Cerebellar cortex (tissue), 1 donor: ENCODE data around the gene CEP85.

Experiments
- DNase-seq: peaks from one replicate; pipeline ENCODE4 v3.0.0-alpha.2; 2015; ENCODE audit warnings: low spot score

CEP85 gene

GRCh38 chr1:26278303-26278702 is 44.3 kb downstream of the CEP85 start:
- no peak for DNase-seq

- no peak for DNase-seq
Measured at GRCh38 chr1:26278724-26279455, 44.9 kb downstream of the CEP85 start.

- peak; percentile 77 for DNase-seq
Measured at GRCh38 chr1:26279456-26280332, 45.7 kb downstream of the CEP85 start, which contains the start of gene SH3BGRL3. Gene SH3BGRL3 (plus strand): TSS chr1:26280086. CDS start chr1:26280156, 70 bp downstream.

- no peak for DNase-seq
Measured at GRCh38 chr1:26280333-26281042, 46.5 kb downstream of the CEP85 start.

- DNase-seq: no peak
Measured at GRCh38 chr1:26281091-26281958, 47.3 kb downstream of the CEP85 start.

- DNase-seq: no peak
Measured at GRCh38 chr1:26281971-26282370, 48.0 kb downstream of the CEP85 start.

DNA sequence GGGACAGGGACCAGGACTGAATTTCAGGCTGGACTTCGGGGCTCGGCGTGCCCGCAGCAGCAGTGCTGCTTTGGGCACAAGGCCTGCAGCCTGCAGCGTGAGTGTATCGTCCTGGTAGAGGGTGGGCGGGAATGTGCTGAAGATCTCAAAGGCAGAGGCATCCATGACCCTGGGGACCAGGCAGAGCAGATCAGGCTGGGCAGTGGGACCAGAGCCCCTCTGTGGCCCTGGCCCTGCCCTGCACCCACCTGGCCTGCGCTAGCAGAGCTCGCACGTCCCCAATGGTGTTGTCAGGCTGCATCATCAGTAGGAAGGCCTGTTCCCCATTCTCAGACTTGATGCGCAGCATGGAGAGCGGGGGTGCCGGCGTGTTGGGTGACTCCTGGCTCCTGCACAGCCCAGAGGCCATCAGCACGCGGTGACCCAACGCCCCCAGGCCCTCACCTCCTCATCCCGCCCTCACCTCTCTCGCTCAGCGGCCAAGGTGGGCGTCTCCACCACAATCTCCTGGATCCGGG is 48.5 kb downstream of the CEP85 start:
- DNase-seq: no peak

DNA sequence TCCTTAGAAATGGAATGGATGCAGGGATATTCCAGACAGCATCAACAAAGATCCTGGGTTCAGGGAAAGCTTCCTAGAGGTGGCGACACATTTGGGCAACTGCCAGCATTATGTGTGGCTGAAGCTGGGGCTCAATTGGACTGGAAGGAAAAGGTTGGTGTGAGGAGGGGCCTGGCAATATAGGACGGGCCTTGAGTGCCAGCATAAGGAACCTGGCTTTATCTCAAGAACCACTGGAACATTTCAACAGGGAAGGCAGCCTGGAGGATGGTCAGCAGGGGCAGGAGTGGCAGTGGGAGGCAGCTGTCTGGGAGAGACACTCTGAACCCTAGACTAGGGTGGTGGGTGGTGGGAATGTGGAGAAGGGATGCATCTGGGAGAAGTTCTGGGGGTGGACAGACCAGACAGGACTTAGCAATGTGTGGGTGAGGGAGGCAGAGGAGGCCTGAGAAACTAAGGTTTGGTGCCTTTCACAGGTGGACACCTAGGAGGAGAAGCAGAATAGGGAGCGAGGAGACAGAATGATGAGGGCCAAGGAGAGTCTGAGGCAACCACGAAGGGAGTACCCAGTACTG is 49.4 kb downstream of the CEP85 start:
- no peak for DNase-seq

- DNase-seq: no peak
Measured at GRCh38 chr1:26283871-26284596, 50.0 kb downstream of the CEP85 start.

- DNase-seq: peak; percentile 44
Measured at GRCh38 chr1:26284597-26285347, 50.8 kb downstream of the CEP85 start.

GRCh38 chr1:26285366-26286063 is 51.5 kb downstream of the CEP85 start:
- DNase-seq: peak; percentile 29

DNA sequence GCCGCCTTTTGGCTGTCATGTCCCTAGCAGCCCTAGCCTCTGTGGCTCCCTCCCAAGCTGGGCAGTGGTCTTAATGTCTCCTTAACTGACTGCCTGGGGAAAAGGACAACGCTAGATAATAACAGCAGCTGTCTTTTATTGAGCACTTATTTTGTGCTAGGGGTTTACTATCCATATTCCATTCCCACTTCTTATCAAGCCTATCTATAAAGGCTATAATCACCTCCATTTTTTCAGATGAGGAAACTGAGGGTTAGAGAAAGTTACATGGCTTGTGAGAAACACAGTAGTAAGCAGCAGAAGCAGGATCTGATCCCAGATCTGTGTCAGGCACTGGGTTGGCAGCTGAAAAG is 52.0 kb downstream of the CEP85 start:
- DNase-seq: no peak

- DNase-seq: no peak
Measured at GRCh38 chr1:26287033-26287711, 53.2 kb downstream of the CEP85 start.

DNA sequence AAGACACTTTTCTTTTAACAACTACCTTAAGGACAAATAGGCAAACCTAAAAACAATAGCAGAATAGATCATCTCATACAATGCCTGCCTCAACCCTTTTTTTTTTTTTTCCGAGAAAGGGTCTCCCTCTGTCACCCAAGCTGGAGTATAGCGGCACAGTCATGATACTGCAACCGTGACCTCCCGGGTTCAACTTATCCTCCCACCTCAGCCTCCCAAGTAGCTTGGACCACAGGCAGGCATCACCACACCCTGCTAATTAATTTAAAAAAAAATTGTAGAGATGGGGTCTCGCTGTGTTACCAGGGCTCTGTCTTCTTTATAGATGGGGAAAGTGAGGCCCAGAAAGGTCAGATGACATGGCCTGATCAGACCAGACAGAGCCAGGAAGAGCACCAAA is 53.8 kb downstream of the CEP85 start:
- DNase-seq: no peak

GRCh38 chr1:26288311-26288941 is 54.4 kb downstream of the CEP85 start:
- no peak for DNase-seq

DNA sequence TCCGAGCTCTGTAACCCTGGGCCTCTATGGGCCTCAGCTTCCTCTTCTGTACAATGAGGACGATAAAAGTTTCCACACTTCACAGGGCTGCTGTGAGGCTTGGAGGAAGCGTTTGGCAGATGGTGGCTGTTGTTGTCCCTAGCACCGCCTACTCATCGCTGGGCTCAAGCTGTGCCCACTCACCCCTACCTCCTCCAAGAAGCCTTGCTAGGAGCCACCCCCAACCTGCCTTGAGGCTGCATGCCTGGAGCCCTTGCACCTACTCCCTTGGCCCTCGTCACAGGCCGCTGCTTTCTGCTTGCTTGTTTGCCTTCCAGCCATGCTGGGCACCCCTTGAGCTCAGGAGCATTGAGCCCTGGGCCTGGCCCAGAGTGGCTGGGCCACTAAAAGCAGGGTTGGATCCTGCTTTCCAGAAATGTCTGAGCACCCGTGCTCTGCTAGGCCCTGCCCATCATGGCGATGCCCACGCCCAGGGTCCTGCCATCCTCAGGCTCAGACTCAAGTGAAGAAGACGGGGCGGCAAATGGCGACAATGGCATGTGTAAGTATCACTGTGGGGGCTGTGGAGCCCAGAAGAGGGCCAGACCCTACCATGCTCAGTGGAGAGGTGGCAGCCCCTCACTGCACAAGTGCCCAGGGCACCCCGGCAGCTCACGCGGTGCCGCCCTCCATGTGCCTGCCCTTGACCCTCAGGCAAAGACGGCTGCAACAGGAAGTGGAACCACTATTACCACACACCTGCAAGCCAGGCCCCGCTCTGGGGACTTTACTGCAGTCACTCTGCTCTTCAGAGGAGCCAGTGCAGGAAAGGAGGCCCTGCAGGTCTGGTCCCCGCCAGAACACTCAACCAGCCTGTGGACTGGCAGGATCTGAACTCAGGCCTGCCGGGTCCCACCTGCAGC is 55.4 kb downstream of the CEP85 start:
- no peak for DNase-seq
